ENCODE data around the gene WRAP73.

Gene WRAP73

GRCh38 chr1:3672231-3672970 is 22.5 kb upstream of the WRAP73 start:
- H3K4me3 ChIP-seq (ENCODE audit: low read length) = no peak overlapping the region
- DNase-seq (ENCODE audit: low read depth) = no peak

GRCh38 chr1:3671371-3672180 is 21.7 kb upstream of the WRAP73 start:
- no peak overlapping the region for H3K4me3 ChIP-seq (ENCODE audit: low read length)
- no peak for TF ChIP-seq CTCF (conservative IDR thresholded peaks at IDR 0.05; ENCODE audit: low read depth, low read length)
- DNase-seq (ENCODE audit: low read depth) = no peak

More at GRCh38 chr1:3672231-3672970, 22.5 kb upstream of the WRAP73 start:
- no peak for TF ChIP-seq CTCF (conservative IDR thresholded peaks at IDR 0.05; ENCODE audit: low read depth, low read length)

GRCh38 chr1:3670823-3671265 is 20.9 kb upstream of the WRAP73 start:
- H3K4me3 ChIP-seq (ENCODE audit: low read length) = no peak overlapping the region
- no peak for DNase-seq (ENCODE audit: low read depth)
- TF ChIP-seq CTCF (conservative IDR thresholded peaks at IDR 0.05; ENCODE audit: low read depth, low read length) = no peak

- no peak for DNase-seq (ENCODE audit: low read depth)
- TF ChIP-seq CTCF (conservative IDR thresholded peaks at IDR 0.05; ENCODE audit: low read depth, low read length) = no peak
- H3K4me3 ChIP-seq (ENCODE audit: low read length) = no peak overlapping the region
These were observed 20.1 kb upstream of the WRAP73 start for GRCh38 chr1:3669971-3670431.

- H3K4me3 ChIP-seq (ENCODE audit: low read length) = no peak overlapping the region
- DNase-seq (ENCODE audit: low read depth) = no peak
- TF ChIP-seq CTCF (conservative IDR thresholded peaks at IDR 0.05; ENCODE audit: low read depth, low read length) = no peak
These were observed 19.5 kb upstream of the WRAP73 start for GRCh38 chr1:3669421-3669821.

- H3K4me3 ChIP-seq (ENCODE audit: low read length) = no peak overlapping the region
- DNase-seq (ENCODE audit: low read depth) = no peak
- no peak for TF ChIP-seq CTCF (conservative IDR thresholded peaks at IDR 0.05; ENCODE audit: low read depth, low read length)
These were observed 18.8 kb upstream of the WRAP73 start for GRCh38 chr1:3668585-3669300.

All from retinal pigment epithelial cell (primary cell).